SH-SY5Y (cell line): ENCODE results near the gene NKD1.

Experiments used
- GATA2 ChIP-seq: IDR thresholded peaks from 2 replicates; pipeline ENCODE4 v1.6.1; 2011; ENCODE audit warnings: mild to moderate bottlenecking, low read depth, low read length
- GATA3 ChIP-seq: IDR thresholded peaks from 2 replicates; pipeline ENCODE4 v1.6.1; 2011; ENCODE audit warnings: low read depth, mild to moderate bottlenecking, low read length, moderate library complexity

NKD1 gene

DNA sequence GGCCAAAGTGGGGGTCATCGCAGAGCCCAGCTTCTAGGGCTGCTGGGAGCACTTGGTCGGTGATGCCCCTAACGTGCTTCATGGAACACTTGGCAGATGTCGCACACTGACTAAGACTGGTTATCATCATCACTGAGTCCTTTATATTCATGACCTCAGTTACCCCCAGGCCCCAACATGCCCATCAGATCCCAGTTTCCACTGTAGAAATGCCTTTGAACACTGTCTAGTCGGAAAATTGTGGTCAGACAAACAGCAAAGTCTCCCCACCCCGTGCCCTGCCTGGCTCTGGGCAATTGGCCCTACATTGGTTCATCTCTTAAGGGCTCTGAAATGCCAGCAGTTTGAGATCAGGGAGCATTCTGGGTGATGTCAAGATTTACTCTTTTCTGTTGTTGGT, 51.3 kb downstream of the NKD1 start:
- TF ChIP-seq GATA2 (no peak), GATA3 (no peak)

DNA sequence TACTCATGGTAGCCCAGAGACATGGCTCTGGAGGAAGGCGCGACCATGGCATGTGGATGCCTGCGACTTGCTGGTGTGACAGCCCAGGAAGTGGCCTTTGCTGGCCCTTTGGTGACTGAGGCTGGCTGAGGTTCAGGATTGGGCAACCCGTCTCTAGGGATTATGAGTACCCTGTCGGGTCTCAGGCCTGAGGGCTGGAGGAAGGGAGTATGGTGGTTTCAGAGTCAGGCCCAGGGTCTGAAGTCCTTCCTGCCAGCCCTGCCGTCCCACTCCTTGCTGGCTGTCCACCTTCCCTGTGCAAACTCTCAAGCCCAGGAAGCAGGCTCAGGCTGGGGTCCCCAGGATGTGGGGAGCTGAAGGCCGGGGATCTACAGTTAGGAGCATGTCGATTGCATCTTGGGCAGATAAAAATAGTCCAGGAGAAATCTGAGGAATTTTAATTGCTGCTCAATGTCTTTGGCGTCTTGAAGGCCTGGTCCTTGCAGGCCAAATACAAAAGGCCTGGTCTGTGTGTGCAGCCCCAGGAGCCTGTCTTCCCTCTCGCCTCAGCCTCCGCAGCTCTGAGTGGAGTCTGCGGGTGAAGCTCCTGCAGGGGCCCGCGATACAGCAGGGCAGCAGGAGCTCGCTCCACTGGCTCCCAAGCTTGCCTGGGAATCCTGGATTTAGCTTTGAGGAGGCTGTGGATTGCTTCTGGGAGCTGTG, 52.5 kb downstream of the NKD1 start:
- TF ChIP-seq GATA2 (no peak), GATA3 (no peak)

DNA sequence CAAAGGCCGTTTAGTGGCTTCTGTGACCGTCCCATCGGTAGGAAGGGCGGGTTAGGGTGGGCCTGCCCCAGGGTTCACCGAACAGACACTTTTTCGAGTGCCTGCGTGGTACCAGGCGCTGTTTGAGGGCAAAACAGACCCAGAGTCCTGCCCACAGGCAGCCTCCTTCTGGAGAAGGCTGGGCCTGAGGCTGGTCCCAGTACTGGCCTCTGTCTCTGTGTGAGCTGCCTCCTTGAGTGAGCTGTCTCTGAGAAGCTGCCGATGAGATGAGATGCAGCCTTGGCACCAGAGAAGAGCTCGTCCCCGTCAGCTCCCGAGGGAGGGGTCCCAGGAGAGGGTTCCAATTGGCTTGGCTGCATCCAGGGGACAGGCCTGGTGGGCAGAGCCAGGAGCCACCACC, 53.1 kb downstream of the NKD1 start:
- TF ChIP-seq GATA3 = no peak
- TF ChIP-seq GATA2 = no peak

DNA sequence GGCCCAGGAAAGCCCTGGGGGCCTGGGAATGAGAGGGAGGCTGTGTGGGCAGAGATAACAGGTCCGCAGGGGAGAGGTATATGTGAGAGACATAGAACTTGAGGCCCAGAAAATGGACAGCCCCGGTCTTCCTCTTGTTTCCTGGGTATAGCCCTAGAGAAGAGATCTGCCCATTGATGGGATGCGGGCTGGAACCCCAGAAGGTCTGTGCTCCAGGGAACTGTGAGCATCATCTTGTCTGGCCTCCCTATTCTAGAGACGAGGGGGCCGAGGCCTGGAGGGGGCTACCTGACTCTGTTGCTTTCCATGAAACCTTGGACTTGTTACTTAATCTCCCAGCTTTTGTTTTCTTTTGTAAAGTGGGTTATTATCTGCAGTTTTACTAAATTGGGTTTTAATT, 53.9 kb downstream of the NKD1 start:
- TF ChIP-seq GATA2 = no peak
- no peak for TF ChIP-seq GATA3

- TF ChIP-seq GATA2 (no peak), GATA3 (no peak)
These were observed 54.5 kb downstream of the NKD1 start for GRCh38 chr16:50602531-50603205.

DNA sequence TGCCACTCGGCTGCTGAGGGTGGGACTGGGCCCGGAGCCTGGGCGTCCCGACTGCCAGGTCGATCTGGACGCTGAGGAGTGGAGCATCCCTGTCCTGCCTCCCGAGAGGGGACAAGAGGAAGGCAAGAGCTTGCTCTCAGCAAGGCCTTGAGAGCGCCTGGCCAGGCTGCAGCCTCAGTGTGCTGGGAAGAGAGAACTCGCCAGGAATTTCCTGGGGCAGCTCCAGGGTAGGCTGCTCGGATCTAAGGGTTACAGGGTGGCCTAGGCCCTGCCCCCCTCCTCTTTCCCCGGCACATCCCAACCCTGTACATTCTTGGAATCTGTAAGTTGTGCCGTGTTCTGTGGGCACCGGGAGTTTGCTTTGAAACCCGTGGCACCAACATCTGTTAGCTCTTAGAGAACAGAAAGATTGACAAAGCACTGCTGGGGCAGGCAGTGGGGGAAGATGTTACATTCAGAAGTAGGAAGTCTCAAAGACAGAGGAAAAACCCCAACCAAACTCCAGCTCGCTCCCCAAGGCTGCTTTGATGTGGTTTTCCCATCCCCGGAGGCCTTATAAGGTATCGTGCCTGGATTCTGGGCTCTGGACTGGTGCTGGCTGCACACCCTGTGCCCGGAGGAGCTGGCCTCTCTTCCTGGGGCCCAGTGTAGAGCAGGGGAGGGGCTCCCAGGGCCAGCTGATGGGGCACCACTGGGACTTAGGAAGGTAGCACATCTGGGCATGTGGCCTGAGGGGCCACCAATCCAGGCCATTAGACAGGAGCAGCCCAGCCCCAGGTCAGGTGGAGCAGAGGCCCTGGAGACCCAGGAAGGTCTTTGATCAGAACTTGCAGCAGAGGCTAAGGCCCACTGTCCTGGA, 55.2 kb downstream of the NKD1 start:
- TF ChIP-seq GATA3 (no peak), GATA2 (no peak)

GRCh38 chr16:50604065-50604418, 55.8 kb downstream of the NKD1 start:
- TF ChIP-seq GATA2 (no peak), GATA3 (no peak)

- TF ChIP-seq GATA3 (no peak), GATA2 (no peak)
These were observed 56.4 kb downstream of the NKD1 start for GRCh38 chr16:50604610-50605009.

GRCh38 chr16:50605733-50606430, 57.7 kb downstream of the NKD1 start:
- TF ChIP-seq GATA2 = no peak
- no peak for TF ChIP-seq GATA3

DNA sequence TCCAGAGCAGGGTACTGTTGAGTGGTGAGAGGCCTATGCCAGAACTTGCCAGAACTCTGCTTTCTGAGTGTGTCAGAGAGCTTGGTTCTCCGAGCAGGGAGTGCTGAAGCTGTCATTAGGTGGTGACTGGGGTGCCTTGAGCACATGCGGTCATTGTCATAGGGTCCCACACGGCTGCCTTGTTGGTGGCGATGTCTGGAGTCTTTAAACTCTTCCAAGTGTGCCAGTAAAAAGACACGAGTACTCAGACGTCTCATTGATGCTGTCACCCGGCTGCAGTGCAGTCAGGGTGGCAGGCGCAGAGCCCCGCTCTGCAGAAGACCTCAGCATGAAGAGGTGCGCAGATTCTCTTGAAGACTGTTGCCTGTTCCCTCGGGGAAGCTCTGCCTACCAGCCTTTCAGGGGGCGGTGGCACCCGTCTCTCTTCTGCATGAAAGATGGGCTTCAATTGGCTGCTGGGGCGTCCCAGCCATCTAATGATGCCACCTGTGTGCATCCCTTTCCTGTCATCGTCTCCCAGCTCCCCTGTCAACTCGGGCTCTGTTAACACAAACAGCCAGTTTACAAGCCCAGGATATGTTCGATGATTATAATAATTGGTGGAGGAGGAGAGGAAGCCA, 58.3 kb downstream of the NKD1 start:
- TF ChIP-seq GATA3 = no peak
- TF ChIP-seq GATA2 = no peak

DNA sequence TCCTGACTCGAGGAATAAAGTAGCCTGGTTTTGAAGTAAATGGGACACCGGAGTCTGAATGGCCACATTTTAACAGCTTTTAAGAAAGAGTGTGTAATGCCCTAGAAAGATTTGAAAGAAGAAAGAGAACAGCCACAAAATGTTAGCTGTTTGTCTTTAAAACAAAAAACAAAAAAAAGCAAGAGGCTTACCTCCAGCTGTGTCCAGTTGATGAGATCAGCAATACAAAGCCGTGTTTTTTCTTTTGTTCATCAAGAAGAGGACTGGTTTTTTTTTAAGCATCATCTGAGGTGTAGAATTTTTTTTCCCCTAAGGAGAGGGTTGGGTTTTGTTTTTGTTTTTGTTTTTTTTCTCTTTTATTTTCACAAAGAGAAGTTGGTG, 58.8 kb downstream of the NKD1 start:
- TF ChIP-seq GATA3 = no peak
- no peak for TF ChIP-seq GATA2

DNA sequence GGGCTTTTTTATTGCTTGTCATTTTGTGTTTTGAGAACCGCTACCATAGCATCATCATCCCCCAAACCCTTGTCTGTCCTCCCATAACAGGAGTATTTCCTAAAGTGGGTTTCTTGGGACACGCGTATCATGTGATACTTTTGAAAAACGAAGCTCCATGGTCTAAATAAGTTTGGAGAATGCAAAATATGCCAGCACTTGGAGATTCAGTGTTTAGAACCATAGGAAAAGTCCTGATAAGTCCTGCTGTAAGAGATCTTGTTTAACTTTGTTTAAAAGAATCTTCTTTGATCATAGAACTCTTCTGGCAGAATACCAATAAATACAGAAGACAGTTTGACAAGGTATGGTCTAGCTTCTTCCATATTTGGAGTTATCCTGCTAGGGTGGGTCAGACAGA, 59.3 kb downstream of the NKD1 start:
- TF ChIP-seq GATA3 (no peak), GATA2 (no peak)

DNA sequence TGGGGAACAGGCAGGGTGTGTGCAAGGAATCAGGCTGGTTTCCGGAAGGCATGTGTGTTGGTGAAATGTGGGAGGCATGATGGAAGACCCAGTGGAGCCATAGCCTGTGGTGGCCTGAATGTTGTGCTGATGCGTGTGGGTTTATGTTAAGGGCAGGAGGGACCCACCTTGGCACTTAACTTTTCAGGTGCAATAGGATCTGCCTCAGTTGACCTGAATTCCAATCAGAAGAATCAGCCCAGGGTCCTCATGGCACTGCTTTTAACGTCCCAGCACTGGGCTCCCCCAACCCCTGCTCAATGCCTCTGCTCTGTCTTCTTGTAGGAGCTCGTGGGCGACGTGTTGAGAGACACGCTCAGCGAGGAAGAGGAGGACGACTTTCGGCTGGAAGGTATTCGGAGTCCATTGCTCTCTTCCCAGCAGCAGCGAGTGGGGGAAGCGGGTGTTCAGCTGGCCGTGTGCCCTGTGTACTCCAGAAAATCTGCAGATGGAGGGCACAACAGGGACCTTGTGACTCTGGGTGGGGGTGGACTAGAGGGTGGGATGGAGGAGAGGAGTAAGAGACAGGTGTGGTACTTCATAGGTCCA, 59.9 kb downstream of the NKD1 start:
- no peak for TF ChIP-seq GATA2
- no peak for TF ChIP-seq GATA3
